ENCODE results near the gene FABP3. TPM values are rescaled to one million over a fixed set of nuclear protein-coding genes. Genes with fewer than 3 reads are reported as not detected.

FABP3 gene
- total and polyA plus RNA-seq, 4 experiments from 2014 or later, result 1.2 TPM; not detected in 3

DNA sequence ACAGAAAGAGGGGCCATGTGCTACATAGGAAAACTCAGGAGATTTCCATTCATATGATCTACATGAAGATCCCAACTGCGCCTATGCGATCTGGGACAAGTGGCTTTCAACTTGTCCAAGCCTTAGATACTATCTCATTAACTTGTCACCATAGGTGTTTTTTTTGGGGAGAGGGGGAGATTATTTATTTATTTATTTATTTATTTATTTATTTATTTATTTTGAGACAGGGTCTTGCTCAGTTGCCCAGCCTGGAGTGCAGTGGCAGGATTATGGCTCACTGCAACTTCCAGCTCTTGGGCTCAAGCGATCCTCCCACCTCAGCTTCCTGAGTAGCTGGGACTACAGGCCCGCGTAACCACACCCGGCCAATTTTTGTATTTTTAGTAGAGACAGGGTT, 11.3 kb downstream of the FABP3 start:
- intact Hi-C loops (cut with micrococcal nuclease), result no loop called here
- H3K27me3 Mint-ChIP-seq, result no peaks in the 10 kb centered on the region
- no peaks in the 10 kb centered on the region for H3K4me1 Mint-ChIP-seq
- POLR2A ChIA-PET (ENCODE audit: partially characterized antibody), result no interaction called here
- no peaks in the 10 kb centered on the region for H3K9me3 ChIP-seq (ENCODE audit: control insufficient read depth in 1 of 2, low read length in 2 of 2)
- no peak overlapping the region for H3K27ac Mint-ChIP-seq
- peaks cover 28% of the 10 kb centered on the region for H3K36me3 ChIP-seq (ENCODE audit: insufficient read depth, low read length)
- no peaks in the 10 kb centered on the region for H3K9me3 Mint-ChIP-seq
- no peak overlapping the region for H3K4me3 Mint-ChIP-seq
- H3K27ac ChIP-seq (ENCODE audit: low read depth, low read length), result no peak overlapping the region
- no peak overlapping the region for H3K4me3 ChIP-seq (ENCODE audit: low read length in 2 of 2)
- CTCF ChIA-PET (ENCODE audit: partially characterized antibody), result interaction anchor here (1.1 kb wide), 1 partner anchor 12 kb away, joined by 3 read pairs; no protein-coding TSS in a partner anchor
- H3K27me3 ChIP-seq (ENCODE audit: insufficient read depth, low read length), result no peaks in the 10 kb centered on the region
- DNase-seq, result no peak
- H3K4me1 ChIP-seq (ENCODE audit: insufficient read depth, low read length), result no peaks in the 10 kb centered on the region
- H3K36me3 Mint-ChIP-seq, result peaks cover 50 to 65% of the 10 kb centered on the region in 2 donors

DNA sequence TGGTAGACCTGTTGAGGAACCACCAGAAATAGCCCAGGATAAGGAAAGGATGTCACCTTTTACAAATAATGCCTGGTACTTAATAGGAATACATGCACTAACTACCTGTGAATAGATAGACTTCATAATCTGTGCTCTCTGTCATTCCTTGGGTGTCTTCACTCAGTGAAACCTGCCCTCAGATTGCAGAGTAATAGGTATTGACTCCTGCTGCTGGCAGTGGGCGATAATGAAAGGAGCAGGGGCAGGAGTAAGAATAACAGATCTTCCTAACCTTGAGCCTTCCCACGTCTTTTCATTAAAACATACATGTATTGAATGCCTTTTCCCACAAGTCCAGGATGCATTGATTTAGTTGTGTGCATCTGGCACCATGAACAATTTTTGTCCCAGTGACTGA, 16.4 kb downstream of the FABP3 start:
- Mint-ChIP-seq H3K27ac (no peak overlapping the region), H3K4me3 (no peak overlapping the region), H3K36me3 (peaks cover 41 to 62% of the 10 kb centered on the region in 2 donors), H3K27me3 (no peaks in the 10 kb centered on the region), H3K9me3 (no peaks in the 10 kb centered on the region), H3K4me1 (no peaks in the 10 kb centered on the region)
- Histone ChIP-seq H3K9me3 (ENCODE audit: control insufficient read depth in 1 of 2, low read length in 2 of 2) (no peaks in the 10 kb centered on the region), H3K4me1 (ENCODE audit: insufficient read depth, low read length) (no peaks in the 10 kb centered on the region), H3K27me3 (ENCODE audit: insufficient read depth, low read length) (no peaks in the 10 kb centered on the region), H3K4me3 (ENCODE audit: low read length in 2 of 2) (no peak overlapping the region), H3K36me3 (ENCODE audit: insufficient read depth, low read length) (peaks cover 15% of the 10 kb centered on the region), H3K27ac (ENCODE audit: low read depth, low read length) (no peak overlapping the region)
- intact Hi-C loops (cut with micrococcal nuclease), result no loop called here
- ChIA-PET POLR2A (ENCODE audit: partially characterized antibody) (no interaction called here), CTCF (ENCODE audit: partially characterized antibody) (no interaction called here)
- no peak for DNase-seq

DNA sequence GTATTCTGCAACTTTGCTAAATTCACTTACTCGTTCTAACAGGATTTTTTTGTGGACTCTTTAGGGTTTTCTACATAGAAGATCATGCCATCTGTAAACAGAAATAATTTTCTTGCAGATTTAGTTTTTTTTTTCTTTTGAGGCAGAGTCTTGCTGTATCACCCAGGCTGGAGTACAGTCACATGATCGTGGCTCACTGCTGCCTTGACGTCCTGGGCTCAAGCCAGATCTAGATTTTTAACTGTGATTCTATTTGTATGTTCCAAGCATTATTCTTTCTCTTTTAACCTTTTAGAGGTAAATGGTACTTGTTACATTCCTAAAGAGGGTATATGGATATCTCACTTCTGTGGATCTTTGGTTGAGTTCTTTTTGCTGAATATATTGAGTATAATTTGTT, 18.6 kb downstream of the FABP3 start:
- H3K4me3 ChIP-seq (ENCODE audit: low read length in 2 of 2), result no peak overlapping the region
- Mint-ChIP-seq H3K4me3 (no peak overlapping the region), H3K36me3 (peaks cover 52 to 65% of the 10 kb centered on the region in 2 donors), H3K4me1 (no peaks in the 10 kb centered on the region), H3K27ac (no peak overlapping the region), H3K9me3 (no peaks in the 10 kb centered on the region), H3K27me3 (no peaks in the 10 kb centered on the region)
- CTCF ChIA-PET (ENCODE audit: partially characterized antibody), result no interaction called here
- H3K4me1 ChIP-seq (ENCODE audit: insufficient read depth, low read length), result no peaks in the 10 kb centered on the region
- H3K9me3 ChIP-seq (ENCODE audit: control insufficient read depth in 1 of 2, low read length in 2 of 2), result no peaks in the 10 kb centered on the region
- POLR2A ChIA-PET (ENCODE audit: partially characterized antibody), result no interaction called here
- H3K27ac ChIP-seq (ENCODE audit: low read depth, low read length), result no peak overlapping the region
- no peak for DNase-seq
- peaks cover 23% of the 10 kb centered on the region for H3K36me3 ChIP-seq (ENCODE audit: insufficient read depth, low read length)
- intact Hi-C loops (cut with micrococcal nuclease), result no loop called here
- no peaks in the 10 kb centered on the region for H3K27me3 ChIP-seq (ENCODE audit: insufficient read depth, low read length)

DNA sequence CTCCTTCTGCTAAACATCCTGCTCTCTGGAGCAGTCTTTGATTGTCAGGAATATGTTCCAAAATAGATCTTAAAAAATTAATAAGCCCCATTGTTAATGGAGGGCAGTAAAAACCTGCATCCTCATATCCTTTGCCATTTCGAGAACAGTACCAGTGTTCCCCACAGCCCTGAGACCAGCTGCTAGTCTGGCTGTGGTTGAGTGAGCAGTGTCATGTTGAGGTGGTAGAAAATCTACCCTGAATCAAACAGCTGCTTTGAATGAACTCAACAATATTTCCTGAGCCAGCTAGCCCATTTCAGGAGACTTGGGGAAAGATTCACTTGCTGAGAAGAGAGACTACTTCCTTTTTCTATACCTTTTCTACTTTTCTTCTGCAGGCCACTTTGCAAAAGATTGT, 24.4 kb downstream of the FABP3 start:
- Mint-ChIP-seq H3K27me3 (no peaks in the 10 kb centered on the region), H3K4me1 (peaks cover 0 to 1% (median 0%) of the 10 kb centered on the region in 4 donors), H3K36me3 (peaks cover 55 to 65% of the 10 kb centered on the region in 2 donors), H3K4me3 (no peak overlapping the region), H3K9me3 (no peaks in the 10 kb centered on the region), H3K27ac (peak overlapping the region in 1 of 7 donors; percentile 70)
- H3K36me3 ChIP-seq (ENCODE audit: insufficient read depth, low read length), result peaks cover 20% of the 10 kb centered on the region
- DNase-seq, result no peak
- intact Hi-C loops (cut with micrococcal nuclease), result no loop called here
- H3K27me3 ChIP-seq (ENCODE audit: insufficient read depth, low read length), result no peaks in the 10 kb centered on the region
- H3K27ac ChIP-seq (ENCODE audit: low read depth, low read length), result no peak overlapping the region
- H3K4me3 ChIP-seq (ENCODE audit: low read length in 2 of 2), result no peak overlapping the region
- ChIA-PET CTCF (ENCODE audit: partially characterized antibody) (no interaction called here), POLR2A (ENCODE audit: partially characterized antibody) (no interaction called here)
- no peaks in the 10 kb centered on the region for H3K9me3 ChIP-seq (ENCODE audit: control insufficient read depth in 1 of 2, low read length in 2 of 2)
- H3K4me1 ChIP-seq (ENCODE audit: insufficient read depth, low read length), result no peaks in the 10 kb centered on the region

DNA sequence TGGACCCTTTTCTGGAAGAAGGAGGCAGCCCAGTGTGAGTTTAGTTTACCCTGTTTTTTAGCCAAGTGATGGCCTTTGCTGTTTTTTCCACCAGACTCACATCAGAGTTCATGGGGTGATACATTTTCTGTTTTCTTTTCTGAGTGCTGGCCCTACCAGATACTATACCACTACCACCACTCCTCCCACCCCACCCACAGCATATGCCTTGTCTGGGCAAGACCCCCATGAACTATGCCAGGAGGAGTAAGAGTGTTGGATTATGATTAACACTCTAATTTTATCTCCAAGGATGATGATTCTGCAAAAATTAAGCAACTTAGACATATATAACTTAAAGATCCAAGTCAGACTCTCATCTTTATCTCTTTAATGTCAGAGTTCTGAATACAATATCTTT, 26.1 kb downstream of the FABP3 start:
- POLR2A ChIA-PET (ENCODE audit: partially characterized antibody), result no interaction called here
- Histone ChIP-seq H3K9me3 (ENCODE audit: control insufficient read depth in 1 of 2, low read length in 2 of 2) (no peaks in the 10 kb centered on the region), H3K27ac (ENCODE audit: low read depth, low read length) (no peak overlapping the region), H3K4me1 (ENCODE audit: insufficient read depth, low read length) (no peaks in the 10 kb centered on the region), H3K27me3 (ENCODE audit: insufficient read depth, low read length) (no peaks in the 10 kb centered on the region), H3K4me3 (ENCODE audit: low read length in 2 of 2) (no peak overlapping the region), H3K36me3 (ENCODE audit: insufficient read depth, low read length) (peaks cover 19% of the 10 kb centered on the region)
- Mint-ChIP-seq H3K4me1 (peaks cover 0 to 2% (median under 1%) of the 10 kb centered on the region in 4 donors), H3K27ac (no peak overlapping the region), H3K27me3 (no peaks in the 10 kb centered on the region), H3K36me3 (peaks cover 56 to 60% of the 10 kb centered on the region in 2 donors), H3K9me3 (no peaks in the 10 kb centered on the region), H3K4me3 (no peak overlapping the region)
- CTCF ChIA-PET (ENCODE audit: partially characterized antibody), result no interaction called here
- intact Hi-C loops (cut with micrococcal nuclease), result no loop called here
- no peak for DNase-seq

DNA sequence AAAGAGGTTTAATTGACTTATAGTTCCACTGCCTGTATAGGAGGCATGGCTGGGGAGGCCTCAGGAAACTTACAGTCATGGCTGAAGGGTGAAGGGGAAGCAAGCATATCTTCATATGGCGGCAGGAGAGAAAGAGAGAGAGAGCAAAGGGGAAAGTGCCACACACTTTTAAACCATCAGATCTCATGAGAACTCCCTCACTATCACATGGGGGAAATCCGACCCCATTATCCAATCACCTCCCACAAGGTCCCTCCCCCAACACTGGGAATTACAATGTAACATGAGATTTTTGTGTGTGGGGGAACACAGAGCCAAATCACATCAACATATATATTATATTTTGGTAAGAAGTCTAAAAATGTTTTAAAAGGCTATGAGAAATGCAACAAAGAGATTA, 27.2 kb downstream of the FABP3 start:
- H3K36me3 Mint-ChIP-seq, result peaks cover 47 to 53% of the 10 kb centered on the region in 2 donors
- peak overlapping the region in 2 of 7 donors; percentile 33 to 43 for H3K27ac Mint-ChIP-seq

DNA sequence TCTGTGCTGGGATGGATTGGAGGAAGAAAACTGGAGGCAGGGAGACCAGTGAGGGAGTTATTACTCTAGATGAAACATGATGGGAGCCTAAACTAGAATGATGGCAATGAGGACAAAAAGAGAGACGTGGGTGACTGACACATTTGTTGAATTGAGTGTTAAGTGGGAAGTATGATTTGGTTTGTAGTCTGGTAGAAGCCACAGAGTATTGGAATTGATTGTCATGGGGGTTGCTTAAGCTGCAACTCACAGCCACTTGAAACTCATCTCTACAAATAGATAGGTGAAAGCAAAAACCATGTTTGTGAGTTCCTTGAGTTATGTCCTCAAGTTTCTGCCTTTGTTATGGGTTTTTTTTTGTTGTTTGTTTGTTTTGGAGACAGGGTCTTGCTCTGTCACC, 28.4 kb downstream of the FABP3 start:
- CTCF ChIA-PET (ENCODE audit: partially characterized antibody), result no interaction called here
- no peak overlapping the region for H3K27ac ChIP-seq (ENCODE audit: low read depth, low read length)
- intact Hi-C loops (cut with micrococcal nuclease), result no loop called here
- no peaks in the 10 kb centered on the region for H3K27me3 ChIP-seq (ENCODE audit: insufficient read depth, low read length)
- H3K4me3 ChIP-seq (ENCODE audit: low read length in 2 of 2), result no peak overlapping the region
- H3K27ac Mint-ChIP-seq, result peak overlapping the region in 1 of 7 donors; percentile 57
- H3K4me3 Mint-ChIP-seq, result no peak overlapping the region
- POLR2A ChIA-PET (ENCODE audit: partially characterized antibody), result no interaction called here
- no peaks in the 10 kb centered on the region for H3K9me3 Mint-ChIP-seq
- peaks cover 0 to 2% (median under 1%) of the 10 kb centered on the region in 4 donors for H3K4me1 Mint-ChIP-seq
- no peaks in the 10 kb centered on the region for H3K9me3 ChIP-seq (ENCODE audit: control insufficient read depth in 1 of 2, low read length in 2 of 2)
- no peak for DNase-seq
- no peaks in the 10 kb centered on the region for H3K27me3 Mint-ChIP-seq
- H3K36me3 Mint-ChIP-seq, result peaks cover 43 to 53% of the 10 kb centered on the region in 2 donors
- peaks cover 7% of the 10 kb centered on the region for H3K36me3 ChIP-seq (ENCODE audit: insufficient read depth, low read length)
- H3K4me1 ChIP-seq (ENCODE audit: insufficient read depth, low read length), result no peaks in the 10 kb centered on the region

More for the DNA sequence above, 27.2 kb downstream of the FABP3 start:
- DNase-seq, result no peak
- no peak overlapping the region for H3K4me3 ChIP-seq (ENCODE audit: low read length in 2 of 2)
- H3K4me1 Mint-ChIP-seq, result peaks cover 0 to 2% (median under 1%) of the 10 kb centered on the region in 4 donors
- intact Hi-C loops (cut with micrococcal nuclease), result no loop called here
- ChIA-PET CTCF (ENCODE audit: partially characterized antibody) (interaction anchor here (1.1 kb wide), 1 partner anchor 10 kb away, joined by 3 read pairs; no protein-coding TSS in a partner anchor), POLR2A (ENCODE audit: partially characterized antibody) (no interaction called here)
- no peaks in the 10 kb centered on the region for H3K9me3 ChIP-seq (ENCODE audit: control insufficient read depth in 1 of 2, low read length in 2 of 2)
- no peak overlapping the region for H3K4me3 Mint-ChIP-seq
- H3K27ac ChIP-seq (ENCODE audit: low read depth, low read length), result no peak overlapping the region
- H3K4me1 ChIP-seq (ENCODE audit: insufficient read depth, low read length), result no peaks in the 10 kb centered on the region
- H3K9me3 Mint-ChIP-seq, result no peaks in the 10 kb centered on the region
- no peaks in the 10 kb centered on the region for H3K27me3 ChIP-seq (ENCODE audit: insufficient read depth, low read length)
- peaks cover 7% of the 10 kb centered on the region for H3K36me3 ChIP-seq (ENCODE audit: insufficient read depth, low read length)
- no peaks in the 10 kb centered on the region for H3K27me3 Mint-ChIP-seq
